Chondrocyte (in vitro differentiated cells): ENCODE measurements around the gene GAL3ST2. TPM values are rescaled to one million over a fixed set of nuclear protein-coding genes. Genes with fewer than 3 reads are reported as not detected.
"Not testable (repeated sequence)": the region's sequence is repeated elsewhere in the genome, so short reads cannot be mapped to it uniquely, and the experiment has no call there.

Experiments used
- DNase-seq: peaks from one replicate; pipeline ENCODE4 v3.0.0; 2021; ENCODE audit warnings: mixed read lengths, low spot score
- H3K27ac Mint-ChIP-seq: one replicate; pipeline ENCODE4 v1.8.0; 2021; ENCODE audit warnings: mild to moderate bottlenecking, moderate library complexity, mixed read lengths; ENCODE audit not compliant: unreplicated experiment
- H3K27me3 Mint-ChIP-seq: 2 replicates; pipeline ENCODE4 v1.8.0; 2021; ENCODE audit warnings: low read depth, mixed read lengths
- H3K36me3 Mint-ChIP-seq: 2 replicates; pipeline ENCODE4 v1.8.0; 2021; ENCODE audit warnings: low read depth, mixed read lengths
- H3K4me1 Mint-ChIP-seq: 2 replicates; pipeline ENCODE4 v1.8.0; 2021; ENCODE audit warnings: low read depth, mild to moderate bottlenecking, mixed read lengths
- H3K4me3 Mint-ChIP-seq: one replicate; pipeline ENCODE4 v1.8.0; 2021; ENCODE audit warnings: mild to moderate bottlenecking, moderate library complexity, mixed read lengths; ENCODE audit not compliant: unreplicated experiment
- H3K9me3 Mint-ChIP-seq: 2 replicates; pipeline ENCODE4 v1.8.0; 2021; ENCODE audit warnings: low read depth, mixed read lengths
- CTCF ChIP-seq: fragments of 200-600 bp; sonication (generic); IDR thresholded peaks from 2 replicates; pipeline ENCODE4 v1.5.0; 2021; ENCODE audit warnings: antibody characterized with exemption, mild to moderate bottlenecking, moderate library complexity
- total RNA-seq: library from RNA; stranded (reverse); gene quantifications from 3 replicates; pipeline ENCODE4 v1.2.1, GENCODE V29; 2021

GAL3ST2 gene
- total RNA-seq, 1 donor from 2014 or later, result 0.52 TPM

GRCh38 chr2:241780939-241781569 lies 4.4 kb downstream of the GAL3ST2 start:
- Mint-ChIP-seq H3K36me3 (peaks cover 2% of the 10 kb centered on the region), H3K27ac (no peak overlapping the region), H3K27me3 (peaks cover 2% of the 10 kb centered on the region), H3K4me3 (no peak overlapping the region), H3K9me3 (peaks cover 3% of the 10 kb centered on the region), H3K4me1 (no peaks in the 10 kb centered on the region)
- DNase-seq, result no peak
- no peak for TF ChIP-seq CTCF

GRCh38 chr2:241782053-241782452 lies 5.4 kb downstream of the GAL3ST2 start:
- H3K9me3 Mint-ChIP-seq, H3K4me1 Mint-ChIP-seq, DNase-seq, H3K27me3 Mint-ChIP-seq, H3K4me3 Mint-ChIP-seq, H3K36me3 Mint-ChIP-seq, H3K27ac Mint-ChIP-seq: not testable (repeated sequence)

- Mint-ChIP-seq H3K4me3 (no peak overlapping the region), H3K36me3 (peaks cover 2% of the 10 kb centered on the region), H3K27ac (no peak overlapping the region), H3K9me3 (peaks cover 7% of the 10 kb centered on the region), H3K4me1 (no peaks in the 10 kb centered on the region), H3K27me3 (peaks cover 2% of the 10 kb centered on the region)
- no peak for TF ChIP-seq CTCF
- DNase-seq, result no peak
Observed at GRCh38 chr2:241788135-241788534, 11.5 kb downstream of the GAL3ST2 start.

DNA sequence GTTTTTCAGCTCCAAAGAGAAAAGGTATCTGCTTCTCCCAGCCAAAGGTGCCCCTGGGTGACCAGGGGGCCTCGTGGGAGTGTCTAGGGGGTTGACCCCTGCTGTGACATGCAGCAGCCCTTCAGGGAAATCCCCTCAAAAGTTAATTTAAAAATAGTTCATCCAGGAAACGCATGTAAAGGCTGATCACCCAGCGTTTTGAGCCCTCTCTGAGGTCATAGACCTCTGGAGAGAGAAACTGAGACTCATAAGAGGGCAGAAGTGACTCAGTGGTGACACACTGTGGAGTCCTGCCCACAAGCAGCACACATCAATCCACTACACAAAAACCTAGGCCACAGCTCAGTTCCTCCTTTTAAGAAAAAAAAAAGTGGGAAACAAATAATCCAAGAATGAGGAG lies 11.9 kb downstream of the GAL3ST2 start:
- Mint-ChIP-seq H3K4me3 (no peak overlapping the region), H3K9me3 (peaks cover 7% of the 10 kb centered on the region)
- no peak for DNase-seq

GRCh38 chr2:241791385-241791784 lies 14.8 kb downstream of the GAL3ST2 start:
- H3K27ac Mint-ChIP-seq, DNase-seq, H3K27me3 Mint-ChIP-seq, H3K4me1 Mint-ChIP-seq, H3K9me3 Mint-ChIP-seq, H3K4me3 Mint-ChIP-seq, H3K36me3 Mint-ChIP-seq: not testable (repeated sequence)

More for the DNA sequence above, 11.9 kb downstream of the GAL3ST2 start:
- Mint-ChIP-seq H3K36me3 (peaks cover 4% of the 10 kb centered on the region), H3K4me1 (no peaks in the 10 kb centered on the region), H3K27ac (no peak overlapping the region), H3K27me3 (peaks cover 2% of the 10 kb centered on the region)
- TF ChIP-seq CTCF, result no peak

DNA sequence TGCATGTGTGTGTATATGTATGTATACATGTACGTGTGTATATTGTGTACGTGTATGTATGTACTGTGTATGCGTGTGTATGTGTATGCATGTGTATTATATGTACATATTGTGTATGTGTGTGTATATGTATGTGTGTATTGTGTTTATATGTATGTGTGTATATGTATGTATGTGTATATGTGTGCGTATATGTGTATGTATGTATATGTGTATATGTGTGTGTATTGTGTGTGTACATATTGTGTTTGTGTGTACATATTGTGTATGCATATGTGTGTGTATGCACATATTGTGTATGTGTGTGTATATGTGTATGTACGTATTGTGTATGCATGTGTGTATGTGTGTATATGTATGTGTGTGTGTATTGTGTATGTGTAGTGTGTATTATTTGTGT lies 16.8 kb downstream of the GAL3ST2 start:
- H3K4me3 Mint-ChIP-seq, result no peak overlapping the region
- DNase-seq, result no peak
- H3K36me3 Mint-ChIP-seq, result peaks cover 7% of the 10 kb centered on the region
- no peak for TF ChIP-seq CTCF
- peaks cover 3% of the 10 kb centered on the region for H3K27me3 Mint-ChIP-seq
- H3K4me1 Mint-ChIP-seq, result no peaks in the 10 kb centered on the region
- H3K9me3 Mint-ChIP-seq, result peaks cover 7% of the 10 kb centered on the region
- no peak overlapping the region for H3K27ac Mint-ChIP-seq
